GM12874 (cell line): Measurements from ENCODE around the gene ZNF611.

Source experiments
- CTCF ChIP-seq: IDR thresholded peaks from 2 replicates; pipeline ENCODE4 v1.5.1; 2011; ENCODE audit warnings: low read depth, mild to moderate bottlenecking, control low read depth, low read length, moderate library complexity; ENCODE audit not compliant: insufficient read depth

The ZNF611 gene

GRCh38 chr19:52739576-52739975 is 4.7 kb upstream of the ZNF611 start:
- no peak for TF ChIP-seq CTCF

GRCh38 chr19:52735734-52736133 is 890 bp upstream of the ZNF611 start:
- TF ChIP-seq CTCF: no peak

GRCh38 chr19:52734331-52734892 is 432 bp downstream of the ZNF611 start:
- TF ChIP-seq CTCF: no peak

- no peak for TF ChIP-seq CTCF
These were observed 9.3 kb downstream of the ZNF611 start for GRCh38 chr19:52725528-52725961.

GRCh38 chr19:52724701-52725514 is 9.9 kb downstream of the ZNF611 start:
- TF ChIP-seq CTCF: no peak

- no peak for TF ChIP-seq CTCF
These were observed 12.5 kb downstream of the ZNF611 start for GRCh38 chr19:52722062-52723003.

GRCh38 chr19:52716522-52716921 is 18.3 kb downstream of the ZNF611 start:
- no peak for TF ChIP-seq CTCF
